ENCODE data around the gene ELFN1. TPM values are rescaled to one million over a fixed set of nuclear protein-coding genes. Genes with fewer than 3 reads are reported as not detected.

Gene ELFN1
- total RNA-seq, 2 experiments from 2014 or later = 0.10 to 0.12 TPM

- H3K9me3 Mint-ChIP-seq = no peaks in the 10 kb centered on the region
- no peaks in the 10 kb centered on the region for H3K4me1 Mint-ChIP-seq (ENCODE audit: low read depth)
- no peak overlapping the region for H3K27ac Mint-ChIP-seq
- peaks cover 2% of the 10 kb centered on the region for H3K27me3 Mint-ChIP-seq
- intact Hi-C loops (cut with micrococcal nuclease) = no loop called here
- ChIA-PET POLR2A (no interaction called here), CTCF (no interaction called here)
- no peak overlapping the region for H3K4me3 Mint-ChIP-seq
- DNase-seq = no peak
- H3K36me3 Mint-ChIP-seq = no peaks in the 10 kb centered on the region
Observed at GRCh38 chr7:1677206-1678080, 7.4 kb downstream of the ELFN1 start.

- intact Hi-C loops (cut with micrococcal nuclease) = no loop called here
- no peaks in the 10 kb centered on the region for H3K36me3 Mint-ChIP-seq
- DNase-seq = no peak
- H3K4me3 Mint-ChIP-seq = no peak overlapping the region
- H3K27me3 Mint-ChIP-seq = no peaks in the 10 kb centered on the region
- peaks cover 7% of the 10 kb centered on the region for H3K9me3 Mint-ChIP-seq
- no peaks in the 10 kb centered on the region for H3K4me1 Mint-ChIP-seq (ENCODE audit: low read depth)
- CTCF ChIA-PET = no interaction called here
- no peak overlapping the region for H3K27ac Mint-ChIP-seq
- POLR2A ChIA-PET = no interaction called here
Observed at GRCh38 chr7:1678081-1678543, 8.0 kb downstream of the ELFN1 start.

DNA sequence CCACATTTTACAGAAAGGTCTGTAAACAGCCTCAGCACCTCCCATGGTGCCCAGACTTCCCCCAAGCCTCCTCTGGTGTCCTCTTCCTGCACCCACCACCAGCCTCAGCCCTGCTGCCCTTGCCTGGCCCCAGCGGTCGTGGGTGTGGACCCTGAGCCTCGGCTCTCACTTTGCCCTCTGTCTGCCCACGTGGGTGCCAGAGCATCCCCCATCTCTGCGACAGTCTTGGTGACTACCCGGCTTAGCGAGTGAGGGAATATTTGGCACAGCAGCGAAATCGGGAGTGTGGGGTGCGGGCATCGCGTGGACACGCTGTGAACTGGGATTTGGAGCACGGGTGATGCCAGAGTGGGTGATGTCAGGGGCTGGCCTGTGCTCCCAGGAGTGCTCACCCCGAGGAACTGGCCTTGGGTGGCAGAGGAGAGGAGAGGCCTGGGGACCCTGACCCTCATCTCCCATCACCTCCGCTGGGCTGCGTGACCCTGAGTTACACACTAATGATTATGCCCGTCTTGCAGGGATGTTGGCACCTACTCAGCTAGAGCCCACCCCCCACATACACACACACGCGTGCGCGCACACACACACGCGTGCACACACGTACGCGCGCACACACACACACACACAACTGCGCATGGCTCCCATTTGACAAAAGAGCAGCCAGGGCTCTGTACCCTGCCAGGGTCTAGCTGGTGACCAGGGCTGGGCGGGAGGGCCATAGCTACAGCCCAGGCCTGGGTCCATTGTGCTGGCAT lies 8.7 kb downstream of the ELFN1 start:
- no peak overlapping the region for H3K4me3 Mint-ChIP-seq
- POLR2A ChIA-PET = no interaction called here

DNA sequence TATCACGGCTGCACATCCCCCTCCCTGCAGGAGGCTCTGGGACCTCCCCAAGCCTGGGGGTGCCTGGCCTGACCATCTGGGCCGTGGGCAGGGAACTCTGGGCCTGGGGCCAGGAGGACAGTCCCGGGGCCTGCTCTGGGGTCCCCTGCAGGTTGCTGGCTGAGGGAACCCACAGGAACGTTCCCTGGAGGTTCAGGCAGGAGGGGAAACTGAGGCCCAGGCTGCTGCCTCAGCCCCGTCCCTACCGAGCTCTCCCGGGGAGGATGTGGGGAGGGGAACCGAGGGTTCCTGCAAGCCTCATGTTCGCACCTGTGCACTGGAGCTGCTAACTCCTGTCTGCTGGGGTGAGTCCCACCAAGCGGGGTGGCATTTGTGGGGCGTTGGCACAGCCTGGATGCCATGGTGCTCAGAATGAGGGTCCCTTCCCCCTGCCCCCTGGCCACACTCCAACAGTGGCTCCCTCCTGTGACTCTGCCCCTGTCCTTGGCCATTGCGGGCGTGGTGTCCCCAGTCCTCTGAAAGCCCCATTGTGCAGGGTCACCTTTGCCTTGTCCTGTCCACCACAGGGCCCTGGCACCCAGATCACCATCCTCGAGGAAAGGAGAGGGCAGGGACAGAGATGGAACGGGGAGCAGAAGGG lies 9.4 kb downstream of the ELFN1 start:
- CTCF ChIA-PET = no interaction called here
- POLR2A ChIA-PET = no interaction called here
- intact Hi-C loops (cut with micrococcal nuclease) = no loop called here
- no peak overlapping the region for H3K4me3 Mint-ChIP-seq
- H3K4me1 Mint-ChIP-seq (ENCODE audit: low read depth) = no peaks in the 10 kb centered on the region
- no peak overlapping the region for H3K27ac Mint-ChIP-seq
- no peak for DNase-seq
- H3K9me3 Mint-ChIP-seq = peaks cover 18% of the 10 kb centered on the region
- H3K27me3 Mint-ChIP-seq = no peaks in the 10 kb centered on the region
- peaks cover 3% of the 10 kb centered on the region for H3K36me3 Mint-ChIP-seq

More for the DNA sequence above, 8.7 kb downstream of the ELFN1 start:
- CTCF ChIA-PET = no interaction called here
- Mint-ChIP-seq H3K9me3 (peaks cover 13% of the 10 kb centered on the region), H3K4me1 (ENCODE audit: low read depth) (no peaks in the 10 kb centered on the region), H3K27me3 (no peaks in the 10 kb centered on the region), H3K27ac (no peak overlapping the region), H3K36me3 (no peaks in the 10 kb centered on the region)
- intact Hi-C loops (cut with micrococcal nuclease) = no loop called here
- DNase-seq = no peak

- CTCF ChIA-PET = no interaction called here
- peaks cover 23% of the 10 kb centered on the region for H3K9me3 Mint-ChIP-seq
- peaks cover 4% of the 10 kb centered on the region for H3K27me3 Mint-ChIP-seq
- POLR2A ChIA-PET = no interaction called here
- no peak overlapping the region for H3K4me3 Mint-ChIP-seq
- intact Hi-C loops (cut with micrococcal nuclease) = no loop called here
- H3K27ac Mint-ChIP-seq = no peak overlapping the region
- H3K36me3 Mint-ChIP-seq = peaks cover 6% of the 10 kb centered on the region
- no peaks in the 10 kb centered on the region for H3K4me1 Mint-ChIP-seq (ENCODE audit: low read depth)
- no peak for DNase-seq
Observed at GRCh38 chr7:1679966-1680730, 10.1 kb downstream of the ELFN1 start.

DNA sequence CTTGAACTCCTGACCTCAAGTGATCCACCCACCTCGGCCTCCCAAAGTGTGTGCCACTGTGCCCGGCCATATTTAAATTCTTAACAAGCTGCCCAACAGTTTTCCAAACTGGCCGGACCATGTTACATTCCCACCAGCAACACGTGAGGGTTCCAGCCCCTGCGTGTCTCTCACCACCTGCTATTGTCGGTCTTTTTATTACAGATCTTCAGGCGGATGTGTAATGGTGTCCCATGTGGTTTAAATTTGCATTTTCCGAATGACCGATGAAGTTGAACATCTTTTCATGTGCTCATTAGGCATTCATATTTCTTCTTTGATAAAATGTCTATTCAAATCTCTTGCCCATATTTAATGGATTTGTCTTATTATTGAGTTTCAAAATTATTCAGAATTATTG lies 11.5 kb downstream of the ELFN1 start:
- CTCF ChIA-PET = no interaction called here
- H3K4me1 Mint-ChIP-seq (ENCODE audit: low read depth) = no peaks in the 10 kb centered on the region
- no peak for DNase-seq

DNA sequence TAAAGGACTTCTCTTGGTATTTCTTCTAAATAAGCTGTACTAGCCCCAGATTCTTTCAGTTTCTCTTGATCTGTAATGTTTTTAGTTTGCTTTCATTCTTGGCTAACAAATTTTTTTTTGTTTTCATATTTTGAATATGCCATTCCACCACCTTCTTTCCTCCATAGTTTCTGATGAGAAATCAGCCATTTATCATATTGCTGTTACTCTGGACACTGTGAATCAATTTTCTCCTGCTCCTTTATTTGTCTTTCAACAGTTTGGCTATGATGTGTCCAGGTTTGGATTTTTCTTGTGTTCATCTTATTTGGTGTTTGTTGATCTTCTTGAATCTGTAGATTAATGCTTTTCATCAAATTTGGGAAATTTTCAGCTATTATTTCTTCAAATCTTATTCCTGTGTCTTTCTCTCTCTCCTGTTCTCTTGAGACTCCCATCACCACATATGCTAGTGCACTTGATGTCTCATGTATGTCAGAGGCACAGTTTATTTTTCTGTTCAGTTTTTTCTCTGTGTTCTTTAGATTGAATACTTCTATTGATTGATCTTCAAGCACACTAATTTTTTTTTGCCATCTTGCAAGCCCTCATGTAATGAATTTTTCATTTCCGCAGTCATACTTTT lies 15.0 kb downstream of the ELFN1 start:
- no peak overlapping the region for H3K27ac Mint-ChIP-seq
- ChIA-PET POLR2A (no interaction called here), CTCF (no interaction called here)
- H3K36me3 Mint-ChIP-seq = peaks cover 8% of the 10 kb centered on the region
- H3K27me3 Mint-ChIP-seq = peaks cover 15% of the 10 kb centered on the region
- intact Hi-C loops (cut with micrococcal nuclease) = no loop called here
- peaks cover 29% of the 10 kb centered on the region for H3K9me3 Mint-ChIP-seq
- no peaks in the 10 kb centered on the region for H3K4me1 Mint-ChIP-seq (ENCODE audit: low read depth)
- no peak for DNase-seq
- H3K4me3 Mint-ChIP-seq = no peak overlapping the region

More for the DNA sequence above, 11.5 kb downstream of the ELFN1 start:
- Mint-ChIP-seq H3K27ac (no peak overlapping the region), H3K36me3 (peaks cover 8% of the 10 kb centered on the region), H3K4me3 (no peak overlapping the region), H3K9me3 (peaks cover 25% of the 10 kb centered on the region), H3K27me3 (peaks cover 8% of the 10 kb centered on the region)
- POLR2A ChIA-PET = no interaction called here
- intact Hi-C loops (cut with micrococcal nuclease) = no loop called here

GRCh38 chr7:1688542-1688941 lies 18.5 kb downstream of the ELFN1 start:
- CTCF ChIA-PET = no interaction called here
- Mint-ChIP-seq H3K4me1 (ENCODE audit: low read depth) (no peaks in the 10 kb centered on the region), H3K27me3 (peaks cover 20% of the 10 kb centered on the region), H3K9me3 (peaks cover 18% of the 10 kb centered on the region), H3K4me3 (no peak overlapping the region), H3K36me3 (peaks cover 8% of the 10 kb centered on the region), H3K27ac (no peak overlapping the region)
- intact Hi-C loops (cut with micrococcal nuclease) = no loop called here
- DNase-seq = no peak
- POLR2A ChIA-PET = no interaction called here

- ChIA-PET CTCF (no interaction called here), POLR2A (no interaction called here)
- intact Hi-C loops (cut with micrococcal nuclease) = no loop called here
- Mint-ChIP-seq H3K9me3 (peaks cover 12% of the 10 kb centered on the region), H3K36me3 (peaks cover 7% of the 10 kb centered on the region), H3K27me3 (peaks cover 20% of the 10 kb centered on the region), H3K4me3 (no peak overlapping the region), H3K27ac (no peak overlapping the region), H3K4me1 (ENCODE audit: low read depth) (no peaks in the 10 kb centered on the region)
- no peak for DNase-seq
Observed at GRCh38 chr7:1689311-1689710, 19.2 kb downstream of the ELFN1 start.

- H3K27ac Mint-ChIP-seq = no peak overlapping the region
- no peak overlapping the region for H3K4me3 Mint-ChIP-seq
- H3K9me3 Mint-ChIP-seq = peaks cover 4% of the 10 kb centered on the region
- DNase-seq = no peak
- peaks cover 14% of the 10 kb centered on the region for H3K27me3 Mint-ChIP-seq
- ChIA-PET CTCF (no interaction called here), POLR2A (no interaction called here)
- intact Hi-C loops (cut with micrococcal nuclease) = no loop called here
- H3K36me3 Mint-ChIP-seq = no peaks in the 10 kb centered on the region
- H3K4me1 Mint-ChIP-seq (ENCODE audit: low read depth) = no peaks in the 10 kb centered on the region
Observed at GRCh38 chr7:1690359-1690958, 20.4 kb downstream of the ELFN1 start.

DNA sequence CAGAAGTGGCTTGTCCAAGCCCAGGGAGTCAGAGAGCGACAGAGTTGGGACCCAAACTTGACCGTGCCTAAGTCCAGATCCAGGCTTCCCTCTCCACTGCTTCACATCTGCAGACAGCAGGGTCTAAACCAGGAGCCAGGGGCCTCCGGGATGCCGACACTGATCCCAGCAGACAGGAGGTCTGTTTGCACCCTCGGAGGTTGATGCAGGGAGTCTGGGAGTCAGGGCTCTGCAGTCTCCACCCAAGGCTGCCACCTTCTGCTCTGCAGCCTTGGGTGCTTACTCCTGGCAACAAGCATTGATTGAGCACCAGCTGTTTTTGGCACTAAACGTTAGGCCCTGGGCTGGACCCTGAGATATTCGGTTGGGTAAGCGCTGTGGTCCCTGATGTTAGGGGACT lies 21.0 kb downstream of the ELFN1 start:
- peak; percentile 4 for DNase-seq
- no peaks in the 10 kb centered on the region for H3K36me3 Mint-ChIP-seq
- no peak overlapping the region for H3K27ac Mint-ChIP-seq
- H3K4me1 Mint-ChIP-seq (ENCODE audit: low read depth) = no peaks in the 10 kb centered on the region
- peaks cover 14% of the 10 kb centered on the region for H3K27me3 Mint-ChIP-seq
- H3K9me3 Mint-ChIP-seq = peaks cover 4% of the 10 kb centered on the region
- ChIA-PET CTCF (no interaction called here), POLR2A (no interaction called here)
- intact Hi-C loops (cut with micrococcal nuclease) = no loop called here
- H3K4me3 Mint-ChIP-seq = no peak overlapping the region
